SU-DHL-6 (cell line): Measurements from ENCODE around the gene RASA3.

Experiments used
- H2AFZ ChIP-seq: fragments of 200-600 bp; sonication (generic); 2 replicates; pipeline ENCODE4 v1.6.1; 2014; ENCODE audit warnings: low read depth, mild to moderate bottlenecking, moderate library complexity, mixed read lengths, antibody characterized with exemption, low read length; ENCODE audit not compliant: severe bottlenecking
- H3F3A ChIP-seq: fragments of 200-600 bp; shearing (Covaris generic); 2 replicates; pipeline ENCODE4 v1.6.0; 2016; ENCODE audit warnings: antibody characterized with exemption, mild to moderate bottlenecking; ENCODE audit not compliant: insufficient read depth
- H3K27ac ChIP-seq: fragments of 200-600 bp; sonication (generic); 2 replicates; pipeline ENCODE4 v1.5.1; 2016; ENCODE audit warnings: low read depth, mild to moderate bottlenecking, low read length, moderate library complexity, mixed read lengths
- H3K27me3 ChIP-seq: fragments of 200-600 bp; sonication (generic), shearing (Covaris generic); 2 replicates; pipeline ENCODE4 v1.6.0; 2014; ENCODE audit warnings: mild to moderate bottlenecking, low read length
- H3K36me3 ChIP-seq: fragments of 200-600 bp; sonication (generic); 2 replicates; pipeline ENCODE4 v1.6.1; 2014; ENCODE audit warnings: mild to moderate bottlenecking, low read length, mixed read lengths
- H3K4me2 ChIP-seq: fragments of 300-600, 200-600 bp; shearing (Covaris generic), sonication (generic); 2 replicates; pipeline ENCODE4 v1.6.0; 2014; ENCODE audit warnings: low read length, low read depth, mild to moderate bottlenecking; ENCODE audit not compliant: poor library complexity, severe bottlenecking
- H3K4me3 ChIP-seq: fragments of 200-600 bp; sonication (generic); 2 replicates; pipeline ENCODE4 v1.5.1; 2014; ENCODE audit warnings: antibody characterized with exemption, low read length, mild to moderate bottlenecking, mixed read lengths; ENCODE audit not compliant: insufficient read depth, poor library complexity, severe bottlenecking
- H3K79me2 ChIP-seq: fragments of 200-600 bp; sonication (generic); 2 replicates; pipeline ENCODE4 v1.6.1; 2014; ENCODE audit warnings: mild to moderate bottlenecking, low read length, moderate library complexity; ENCODE audit not compliant: insufficient read depth
- H3K9ac ChIP-seq: fragments of 200-600 bp; sonication (generic); 2 replicates; pipeline ENCODE4 v1.7.0; 2014; ENCODE audit warnings: mild to moderate bottlenecking, low read length
- H3K9me2 ChIP-seq: fragments of 200-600 bp; sonication (generic); replicated peaks from 2 replicates; pipeline ENCODE4 v1.6.1; 2014; ENCODE audit warnings: low read length; ENCODE audit not compliant: insufficient read depth
- H3K9me3 ChIP-seq: fragments of 200-600 bp; sonication (generic); 2 replicates; pipeline ENCODE4 v1.6.1; 2014; ENCODE audit warnings: low read length, mixed read lengths; ENCODE audit not compliant: insufficient read depth
- H4K20me1 ChIP-seq: fragments of 200-600 bp; sonication (generic); 2 replicates; pipeline ENCODE4 v1.6.1; 2014; ENCODE audit warnings: low read depth, mild to moderate bottlenecking, antibody characterized with exemption, low read length, moderate library complexity, mixed read lengths
- EZH2phosphoT487 ChIP-seq: fragments of 200-600 bp; sonication (generic), shearing (Covaris generic); conservative IDR thresholded peaks from 2 replicates; pipeline ENCODE4 v1.6.1; 2018; ENCODE audit warnings: mild to moderate bottlenecking, antibody characterized with exemption, low read length, moderate library complexity, mixed read lengths
- TF ChIP-seq, protein P1 (sequence below): fragments of 200-600 bp; sonication (generic); IDR thresholded peaks from one replicate; pipeline ENCODE4 v1.5.1; 2017; ENCODE audit warnings: antibody characterized with exemption, mild to moderate bottlenecking, low read length, moderate library complexity; ENCODE audit not compliant: insufficient read depth, poor library complexity, severe bottlenecking

The RASA3 gene

DNA sequence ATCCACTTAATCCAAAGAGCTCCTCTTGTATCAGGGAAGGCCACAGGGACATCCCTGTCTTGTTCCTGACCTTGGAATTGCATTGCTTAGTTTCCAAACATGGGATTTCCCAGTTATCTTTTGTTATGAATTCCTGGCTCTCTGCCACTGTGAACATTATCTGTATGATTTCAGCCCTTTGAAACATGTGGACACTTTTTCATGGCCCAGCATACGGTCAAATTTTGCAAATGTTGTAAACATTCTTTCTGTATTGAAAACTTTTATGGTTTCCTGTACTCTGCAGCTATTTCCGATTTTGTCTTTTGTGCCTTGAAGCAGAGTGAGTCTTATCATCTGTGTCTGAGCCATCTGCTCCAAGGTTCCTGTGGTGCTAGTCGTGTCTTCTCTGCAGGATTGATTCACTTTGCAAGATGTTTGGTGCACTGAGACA is 42.1 kb upstream of the RASA3 start:
- Histone ChIP-seq H3K9me3 (no peaks in the 10 kb centered on the region), H3K27me3 (no peaks in the 10 kb centered on the region), H3K4me2 (no peak overlapping the region), H3K4me3 (no peak overlapping the region), H3K79me2 (no peaks in the 10 kb centered on the region), H3K9ac (no peak overlapping the region), H3K27ac (no peak overlapping the region), H3K36me3 (no peaks in the 10 kb centered on the region), H2AFZ (no peak overlapping the region), H4K20me1 (no peaks in the 10 kb centered on the region), H3F3A (no peaks in the 10 kb centered on the region), H3K9me2 (no peaks in the 10 kb centered on the region)
- no peak for TF ChIP-seq EZH2phosphoT487
- TF ChIP-seq, protein P1, sequence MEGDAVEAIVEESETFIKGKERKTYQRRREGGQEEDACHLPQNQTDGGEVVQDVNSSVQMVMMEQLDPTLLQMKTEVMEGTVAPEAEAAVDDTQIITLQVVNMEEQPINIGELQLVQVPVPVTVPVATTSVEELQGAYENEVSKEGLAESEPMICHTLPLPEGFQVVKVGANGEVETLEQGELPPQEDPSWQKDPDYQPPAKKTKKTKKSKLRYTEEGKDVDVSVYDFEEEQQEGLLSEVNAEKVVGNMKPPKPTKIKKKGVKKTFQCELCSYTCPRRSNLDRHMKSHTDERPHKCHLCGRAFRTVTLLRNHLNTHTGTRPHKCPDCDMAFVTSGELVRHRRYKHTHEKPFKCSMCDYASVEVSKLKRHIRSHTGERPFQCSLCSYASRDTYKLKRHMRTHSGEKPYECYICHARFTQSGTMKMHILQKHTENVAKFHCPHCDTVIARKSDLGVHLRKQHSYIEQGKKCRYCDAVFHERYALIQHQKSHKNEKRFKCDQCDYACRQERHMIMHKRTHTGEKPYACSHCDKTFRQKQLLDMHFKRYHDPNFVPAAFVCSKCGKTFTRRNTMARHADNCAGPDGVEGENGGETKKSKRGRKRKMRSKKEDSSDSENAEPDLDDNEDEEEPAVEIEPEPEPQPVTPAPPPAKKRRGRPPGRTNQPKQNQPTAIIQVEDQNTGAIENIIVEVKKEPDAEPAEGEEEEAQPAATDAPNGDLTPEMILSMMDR: no peak

DNA sequence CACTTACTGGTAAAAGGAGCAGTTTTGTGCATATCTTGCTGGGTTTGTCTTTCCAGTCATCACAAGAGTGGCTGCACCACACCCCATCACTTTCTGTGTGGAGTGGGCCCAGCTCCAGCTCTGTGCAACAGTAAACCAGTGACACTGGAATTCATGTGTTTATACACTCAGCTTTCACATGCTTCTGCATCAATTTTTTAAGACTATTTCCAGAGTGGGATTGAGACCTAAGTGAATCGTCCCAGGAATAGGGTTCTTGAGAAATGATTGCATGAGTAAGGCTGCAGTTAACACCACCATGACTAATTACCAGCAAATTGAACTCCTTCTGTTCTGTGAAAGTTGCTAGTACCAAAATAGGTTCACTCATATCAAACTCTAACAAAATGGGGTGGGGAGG is 41.3 kb upstream of the RASA3 start:
- Histone ChIP-seq H3K27me3 (no peaks in the 10 kb centered on the region), H3K4me2 (no peak overlapping the region), H3F3A (no peaks in the 10 kb centered on the region), H3K27ac (no peak overlapping the region), H3K9me2 (no peaks in the 10 kb centered on the region), H3K79me2 (no peaks in the 10 kb centered on the region), H4K20me1 (no peaks in the 10 kb centered on the region), H2AFZ (no peak overlapping the region), H3K9me3 (no peaks in the 10 kb centered on the region), H3K9ac (no peak overlapping the region), H3K4me3 (no peak overlapping the region), H3K36me3 (no peaks in the 10 kb centered on the region)
- TF ChIP-seq EZH2phosphoT487: no peak
- TF ChIP-seq, protein P1: no peak

DNA sequence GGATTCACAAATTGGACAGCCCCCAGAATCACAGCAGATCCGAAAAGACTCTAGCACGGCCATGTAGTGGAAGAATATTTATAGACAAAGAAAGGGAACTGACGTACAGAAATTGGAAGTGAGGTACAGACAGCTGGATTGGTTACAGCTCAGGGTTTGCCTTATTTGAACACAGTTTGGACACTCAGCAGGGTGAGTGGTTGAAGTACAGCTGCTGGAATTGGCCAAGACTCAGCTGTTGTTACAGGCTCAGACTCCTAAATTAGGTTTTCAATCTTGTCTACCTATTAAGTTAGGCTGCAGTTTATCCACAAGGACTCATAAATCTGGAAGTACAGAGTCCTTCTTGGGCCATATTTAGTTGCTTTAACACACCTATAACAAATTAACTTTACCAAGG is 40.8 kb upstream of the RASA3 start:
- TF ChIP-seq, protein P1: no peak
- no peak for TF ChIP-seq EZH2phosphoT487
- Histone ChIP-seq H3K9me2 (no peaks in the 10 kb centered on the region), H2AFZ (no peak overlapping the region), H3K27ac (no peak overlapping the region), H3K27me3 (no peaks in the 10 kb centered on the region), H3K36me3 (no peaks in the 10 kb centered on the region), H4K20me1 (no peaks in the 10 kb centered on the region), H3K9me3 (no peaks in the 10 kb centered on the region), H3K4me2 (no peak overlapping the region), H3K79me2 (no peaks in the 10 kb centered on the region), H3K4me3 (no peak overlapping the region), H3F3A (no peaks in the 10 kb centered on the region), H3K9ac (no peak overlapping the region)
